ENCODE measurements around the gene GJB2.

DNA sequence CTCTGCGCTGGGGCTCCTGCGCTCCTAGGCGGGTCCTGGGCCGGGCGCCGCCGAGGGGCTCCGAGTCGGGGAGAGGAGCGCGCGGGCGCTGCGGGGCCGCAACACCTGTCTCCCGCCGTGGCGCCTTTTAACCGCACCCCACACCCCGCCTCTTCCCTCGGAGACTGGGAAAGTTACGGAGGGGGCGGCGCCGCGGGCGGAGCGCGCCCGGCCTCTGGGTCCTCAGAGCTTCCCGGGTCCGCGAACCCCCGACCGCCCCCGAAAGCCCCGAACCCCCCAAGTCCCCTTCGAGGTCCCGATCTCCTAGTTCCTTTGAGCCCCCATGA is at the start of gene GJB2:
- TF ChIP-seq, protein P1, sequence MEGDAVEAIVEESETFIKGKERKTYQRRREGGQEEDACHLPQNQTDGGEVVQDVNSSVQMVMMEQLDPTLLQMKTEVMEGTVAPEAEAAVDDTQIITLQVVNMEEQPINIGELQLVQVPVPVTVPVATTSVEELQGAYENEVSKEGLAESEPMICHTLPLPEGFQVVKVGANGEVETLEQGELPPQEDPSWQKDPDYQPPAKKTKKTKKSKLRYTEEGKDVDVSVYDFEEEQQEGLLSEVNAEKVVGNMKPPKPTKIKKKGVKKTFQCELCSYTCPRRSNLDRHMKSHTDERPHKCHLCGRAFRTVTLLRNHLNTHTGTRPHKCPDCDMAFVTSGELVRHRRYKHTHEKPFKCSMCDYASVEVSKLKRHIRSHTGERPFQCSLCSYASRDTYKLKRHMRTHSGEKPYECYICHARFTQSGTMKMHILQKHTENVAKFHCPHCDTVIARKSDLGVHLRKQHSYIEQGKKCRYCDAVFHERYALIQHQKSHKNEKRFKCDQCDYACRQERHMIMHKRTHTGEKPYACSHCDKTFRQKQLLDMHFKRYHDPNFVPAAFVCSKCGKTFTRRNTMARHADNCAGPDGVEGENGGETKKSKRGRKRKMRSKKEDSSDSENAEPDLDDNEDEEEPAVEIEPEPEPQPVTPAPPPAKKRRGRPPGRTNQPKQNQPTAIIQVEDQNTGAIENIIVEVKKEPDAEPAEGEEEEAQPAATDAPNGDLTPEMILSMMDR (IDR thresholded peaks at IDR 0.05; ENCODE audit: low read depth, low read length): no peak
- TF ChIP-seq, protein P2, sequence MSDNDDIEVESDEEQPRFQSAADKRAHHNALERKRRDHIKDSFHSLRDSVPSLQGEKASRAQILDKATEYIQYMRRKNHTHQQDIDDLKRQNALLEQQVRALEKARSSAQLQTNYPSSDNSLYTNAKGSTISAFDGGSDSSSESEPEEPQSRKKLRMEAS (IDR thresholded peaks at IDR 0.05; ENCODE audit: low read depth, low read length): no peak
- TF ChIP-seq POLR2A (IDR thresholded peaks at IDR 0.05; ENCODE audit: extremely low read depth, insufficient read length): no peak
- no peak for TF ChIP-seq MYC (IDR thresholded peaks at IDR 0.05; ENCODE audit: low read depth, low read length)

Data from NB4 (cell line).